ENCODE data around the gene SEH1L.

GRCh38 chr18:12948050-12948804 lies 416 bp downstream of the SEH1L start:
- TF ChIP-seq POLR2A (IDR thresholded peaks at IDR 0.05; ENCODE audit: low read length) (peak; percentile 80), CTCF (IDR thresholded peaks at IDR 0.05) (no peak), CHD4 (IDR thresholded peaks at IDR 0.05; ENCODE audit: borderline replicate concordance) (no peak), EP300 (IDR thresholded peaks at IDR 0.05) (no peak)
